Measurements from ENCODE around the gene MTX2. TPM values are rescaled to one million over a fixed set of nuclear protein-coding genes. Genes with fewer than 3 reads are reported as not detected.

Gene MTX2
- total RNA-seq, 1 experiment from 2014 or later: 85.3 TPM

Other genes starting within 250 kb of the MTX2 start
- gene EVX2, start 185.5 kb upstream of the MTX2 start, total RNA-seq (2014; rRNA removed; shearing (Covaris generic)): not detected in 2 replicates
- gene HOXD13, start 176.7 kb upstream of the MTX2 start, total RNA-seq (2014; rRNA removed; shearing (Covaris generic)): 10.3 and 11.8 TPM in 2 replicates
- gene HOXD12, start 169.6 kb upstream of the MTX2 start, total RNA-seq (2014; rRNA removed; shearing (Covaris generic)): 0.42 TPM in 1 of 2 replicates, not detected in the other
- 0.37 and 0.53 TPM in 2 replicates for gene HOXD11, start 162.2 kb upstream of the MTX2 start, total RNA-seq (2014; rRNA removed; shearing (Covaris generic))
- gene HOXD10, start 152.7 kb upstream of the MTX2 start, total RNA-seq (2014; rRNA removed; shearing (Covaris generic)): 1.3 TPM in 1 of 2 replicates, not detected in the other
- gene HOXD9, start 146.7 kb upstream of the MTX2 start, total RNA-seq (2014; rRNA removed; shearing (Covaris generic)): 0.18 and 0.59 TPM in 2 replicates
- gene HOXD8, start 139.7 kb upstream of the MTX2 start, total RNA-seq (2014; rRNA removed; shearing (Covaris generic)): 14.5 and 19.7 TPM in 2 replicates
- gene HOXD4, start 117.9 kb upstream of the MTX2 start, total RNA-seq (2014; rRNA removed; shearing (Covaris generic)): 3.6 and 4.2 TPM in 2 replicates
- 4.9 and 5.5 TPM in 2 replicates for gene HOXD3, start 112.1 kb upstream of the MTX2 start, total RNA-seq (2014; rRNA removed; shearing (Covaris generic))
- 9.8 and 10.3 TPM in 2 replicates for gene HOXD1, start 80.8 kb upstream of the MTX2 start, total RNA-seq (2014; rRNA removed; shearing (Covaris generic))

Data from SK-MEL-5 (cell line).